Measurements from ENCODE around the gene CNFN. TPM values are rescaled to one million over a fixed set of nuclear protein-coding genes. Genes with fewer than 3 reads are reported as not detected.

Gene CNFN
- total RNA-seq, 8 experiments from 2014 or later = 0.76 to 4.6 (median 1.1) TPM; not detected in 2

DNA sequence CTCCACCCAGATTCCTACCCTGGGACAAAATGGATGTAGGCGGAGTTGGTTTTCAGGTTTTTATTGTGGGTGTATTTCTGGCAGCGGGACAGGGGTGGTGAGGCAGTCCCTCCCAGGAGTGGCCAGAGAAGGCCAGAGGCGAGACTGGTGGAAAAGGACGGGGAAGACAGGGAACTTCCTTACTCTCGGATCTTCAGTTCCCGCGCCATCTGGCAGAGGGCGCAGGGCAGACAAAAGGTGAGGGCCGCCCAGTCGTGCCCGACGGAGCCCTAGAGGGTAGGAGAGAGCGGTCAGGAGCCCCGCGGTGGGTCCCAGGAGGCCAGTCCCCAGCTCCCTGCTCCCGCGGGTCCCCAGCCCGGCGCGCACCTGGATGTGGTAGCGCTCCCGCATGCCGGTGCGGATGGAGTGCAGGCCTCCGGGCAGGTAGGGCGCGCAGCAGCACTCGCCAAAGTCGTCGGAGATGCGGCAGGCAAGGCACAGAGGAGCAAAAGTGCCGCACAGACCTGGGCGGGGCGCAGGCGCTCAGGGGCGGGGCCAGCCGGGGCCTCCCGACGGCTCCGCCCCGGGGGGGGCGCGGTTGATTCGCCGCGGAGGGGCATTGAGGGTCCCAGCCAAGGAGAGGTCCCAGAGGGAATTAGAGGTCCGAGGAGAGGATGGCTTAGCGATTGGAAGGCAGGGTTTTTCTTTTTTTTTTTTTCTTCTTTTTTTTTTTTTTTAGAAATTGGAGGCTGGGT, 3.0 kb downstream of the CNFN start:
- Histone ChIP-seq H3K27ac (no peak overlapping the region), H3K4me3 (peak overlapping the region; percentile 10 to 37 (median 25)), H3K4me1 (replicated peaks in 1 of 2) (peaks cover 4 to 7% of the 10 kb centered on the region in 2 donors)
- WGBS, 10 experiments = 0 to 40% (median 7%) methylated on average over 1 to 4 of the region's 48 CpGs; no CpG with 5 or more reads in 5 of the 10 experiments
- in situ Hi-C loops (cut with MboI; ENCODE audit: low pct_unique_long_range_greater_than_20kb in 2 of 9, low sequenced_read_pairs in 9 of 9, unreplicated experiment in 9 of 9) = no loop called here
- ATAC-seq (replicated peaks in 6 of 8) = peak; percentile 83 to 97 (median 86)

DNA sequence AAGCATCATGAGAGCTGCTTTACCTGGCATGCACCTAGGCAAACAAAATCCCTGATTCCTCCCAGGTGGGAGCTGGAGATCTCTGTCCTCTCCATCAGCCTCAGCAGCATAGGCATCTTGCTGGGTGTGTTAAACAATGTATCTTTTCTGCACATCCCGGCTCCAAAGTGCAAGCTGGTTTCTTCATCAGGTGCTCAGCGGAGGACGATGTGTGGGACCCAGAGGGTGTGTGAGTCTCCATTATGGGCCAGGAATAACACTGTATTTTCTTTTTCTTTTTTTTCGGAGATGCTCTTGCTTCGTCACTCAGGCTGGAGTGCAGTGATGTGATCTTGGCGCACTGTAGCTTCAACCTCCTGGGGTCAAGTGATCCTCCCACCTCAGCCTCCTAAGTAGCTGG, 9.9 kb downstream of the CNFN start:
- Histone ChIP-seq H3K4me1 (replicated peaks in 1 of 2) (no peaks in the 10 kb centered on the region), H3K27ac (no peak overlapping the region), H3K4me3 (no peak overlapping the region)
- ATAC-seq (replicated peaks in 6 of 8) = no peak
- in situ Hi-C loops (cut with MboI; ENCODE audit: low pct_unique_long_range_greater_than_20kb in 2 of 9, low sequenced_read_pairs in 9 of 9, unreplicated experiment in 9 of 9) = no loop called here
- 64 to 100% (median 93%) methylated on average over 1 to 4 of the region's 6 CpGs; no CpG with 5 or more reads in 2 of the 10 experiments for WGBS, 10 experiments

DNA sequence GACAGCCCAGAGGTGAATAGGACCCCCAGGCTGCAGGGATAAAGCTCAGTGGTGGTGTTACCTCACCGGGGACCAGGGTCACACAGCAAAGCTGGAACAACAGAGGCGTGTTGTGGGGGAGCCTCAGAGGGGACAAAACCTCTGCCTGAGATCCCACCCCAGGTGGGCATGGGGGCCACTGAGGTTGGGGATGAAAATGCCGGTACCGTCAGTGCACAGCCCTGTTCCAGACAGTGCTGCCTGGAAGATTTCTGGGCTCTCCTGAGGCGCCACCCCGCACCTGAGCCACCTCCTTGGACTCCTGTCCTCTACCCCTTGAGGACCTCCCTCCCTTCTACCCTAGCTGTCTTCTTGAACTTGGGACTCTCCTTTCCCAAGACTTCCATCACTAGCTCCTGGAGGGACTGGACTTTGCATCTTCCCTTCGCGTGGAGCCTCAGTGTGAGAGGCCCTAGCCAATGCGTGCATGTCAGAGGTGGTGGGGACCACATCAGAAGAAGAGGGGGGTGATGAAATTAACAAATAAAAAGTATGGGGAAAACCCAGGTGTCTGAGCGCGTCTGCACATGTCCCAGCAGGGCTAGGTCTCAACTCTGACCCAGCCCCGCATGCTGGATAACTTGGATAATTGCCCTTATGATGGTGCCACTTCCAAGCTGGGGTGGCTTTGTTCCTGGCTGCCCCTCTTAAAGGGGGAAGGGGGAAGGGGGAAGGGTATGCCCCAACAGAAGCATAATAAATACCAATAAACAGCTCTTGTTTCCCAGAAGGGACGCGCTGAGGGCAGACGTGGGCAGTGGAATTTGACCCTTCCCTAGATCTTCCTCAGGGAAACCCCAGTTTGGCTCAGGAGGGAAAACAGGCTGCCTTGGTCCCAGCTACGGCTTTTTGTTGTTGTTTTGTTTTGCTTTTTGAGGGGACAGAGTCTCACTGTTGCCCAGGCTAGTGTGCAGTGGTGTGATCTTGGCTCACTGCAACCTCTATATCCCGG, 11.6 kb downstream of the CNFN start:
- in situ Hi-C loops (cut with MboI; ENCODE audit: low pct_unique_long_range_greater_than_20kb in 2 of 9, low sequenced_read_pairs in 9 of 9, unreplicated experiment in 9 of 9) = no loop called here
- Histone ChIP-seq H3K27ac (no peak overlapping the region), H3K4me1 (replicated peaks in 1 of 2) (no peaks in the 10 kb centered on the region), H3K4me3 (no peak overlapping the region)
- peak in 4 of 8 experiments; percentile 9 to 22 (median 19) for ATAC-seq (replicated peaks in 6 of 8)
- WGBS, 10 experiments = 29 to 100% (median 86%) methylated on average over 1 to 8 of the region's 17 CpGs; no CpG with 5 or more reads in 4 of the 10 experiments

DNA sequence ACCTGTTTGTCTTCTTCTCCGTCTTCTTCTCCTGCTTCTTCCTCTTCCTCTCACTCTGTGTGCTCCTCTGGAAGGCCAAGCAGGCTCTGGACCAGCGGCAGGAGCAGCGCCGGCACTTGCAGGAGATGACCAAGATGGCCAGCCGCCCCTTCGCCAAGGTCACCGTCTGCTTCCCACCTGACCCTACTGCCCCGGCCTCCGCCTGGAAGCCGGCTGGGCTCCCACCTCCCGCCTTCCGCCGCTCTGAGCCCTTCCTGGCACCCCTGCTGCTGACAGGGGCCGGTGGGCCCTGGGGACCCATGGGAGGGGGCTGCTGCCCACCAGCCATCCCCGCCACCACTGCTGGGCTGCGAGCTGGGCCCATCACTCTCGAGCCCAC, 13.9 kb downstream of the CNFN start:
- Histone ChIP-seq H3K4me1 (replicated peaks in 1 of 2) (no peaks in the 10 kb centered on the region), H3K4me3 (no peak overlapping the region), H3K27ac (no peak overlapping the region)
- ATAC-seq (replicated peaks in 6 of 8) = peak in 2 of 8 experiments; percentile 15 to 20
- in situ Hi-C loops (cut with MboI; ENCODE audit: low pct_unique_long_range_greater_than_20kb in 2 of 9, low sequenced_read_pairs in 9 of 9, unreplicated experiment in 9 of 9) = no loop called here
- 97 to 100% methylated on average over 5 to 6 of the region's 17 CpGs; no CpG with 5 or more reads in 8 of the 10 experiments for WGBS, 10 experiments

DNA sequence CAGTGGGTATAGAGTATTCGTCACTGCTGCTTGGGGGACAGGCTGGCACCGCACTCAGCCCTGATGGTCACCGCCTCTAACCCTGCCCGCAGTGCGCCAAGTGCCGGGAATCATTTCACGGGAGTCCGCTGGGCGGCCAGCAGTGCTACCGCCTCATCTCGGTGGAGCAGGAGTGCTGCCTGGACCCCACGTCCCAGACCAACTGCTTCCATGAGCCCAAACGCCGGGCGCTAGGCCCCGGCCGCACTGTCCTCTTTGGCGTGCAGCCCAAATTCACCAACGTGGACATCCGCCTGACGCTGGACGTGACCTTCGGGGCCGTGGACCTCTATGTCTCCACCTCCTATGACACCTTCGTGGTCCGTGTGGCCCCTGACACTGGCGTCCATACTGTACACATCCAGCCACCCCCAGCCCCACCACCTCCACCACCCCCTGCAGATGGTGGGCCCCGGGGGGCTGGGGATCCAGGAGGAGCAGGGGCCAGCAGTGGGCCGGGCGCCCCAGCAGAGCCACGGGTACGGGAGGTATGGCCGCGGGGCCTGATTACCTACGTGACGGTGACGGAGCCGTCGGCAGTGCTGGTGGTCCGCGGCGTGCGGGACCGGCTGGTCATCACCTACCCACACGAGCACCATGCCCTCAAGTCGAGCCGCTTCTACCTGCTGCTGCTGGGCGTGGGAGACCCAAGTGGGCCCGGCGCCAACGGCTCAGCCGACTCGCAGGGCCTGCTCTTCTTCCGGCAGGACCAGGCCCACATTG, 14.5 kb downstream of the CNFN start:
- no peak overlapping the region for H3K4me3 ChIP-seq
- 80 to 97% methylated on average over 1 to 7 of the region's 54 CpGs; no CpG with 5 or more reads in 8 of the 10 experiments for WGBS, 10 experiments
- ATAC-seq (replicated peaks in 6 of 8) = peak in 3 of 8 experiments; percentile 10 to 30 (median 16)
- H3K4me1 ChIP-seq (replicated peaks in 1 of 2) = no peaks in the 10 kb centered on the region
- no peak overlapping the region for H3K27ac ChIP-seq
- in situ Hi-C loops (cut with MboI; ENCODE audit: low pct_unique_long_range_greater_than_20kb in 2 of 9, low sequenced_read_pairs in 9 of 9, unreplicated experiment in 9 of 9) = no loop called here

DNA sequence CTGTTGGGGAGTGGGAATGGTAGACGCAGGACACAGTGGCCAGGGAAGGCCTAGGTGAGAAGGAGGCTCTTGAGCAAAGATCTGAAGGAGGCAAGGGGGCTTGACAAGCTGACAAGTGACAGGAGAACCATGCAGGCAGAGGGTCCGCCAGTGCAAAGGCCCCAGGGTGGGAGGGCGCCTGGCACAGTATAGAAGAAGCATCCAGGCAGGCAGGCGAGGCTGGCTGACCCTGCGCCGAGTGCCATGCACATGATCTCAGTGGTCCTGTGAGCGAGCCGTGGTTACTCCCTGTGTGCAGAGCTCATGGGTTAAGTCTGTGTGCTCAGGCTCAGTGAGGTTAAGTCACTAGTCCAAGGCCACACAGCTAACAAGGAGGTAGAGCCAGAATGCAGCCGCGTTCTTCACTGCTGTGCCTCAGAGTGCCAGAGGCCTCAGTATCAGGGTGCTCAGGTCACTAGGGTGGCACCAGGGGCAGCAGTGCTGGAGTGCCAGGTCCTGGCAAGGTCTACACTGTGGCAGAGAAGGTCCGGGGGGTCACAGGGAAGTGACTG, 15.2 kb downstream of the CNFN start:
- in situ Hi-C loops (cut with MboI; ENCODE audit: low pct_unique_long_range_greater_than_20kb in 2 of 9, low sequenced_read_pairs in 9 of 9, unreplicated experiment in 9 of 9) = no loop called here
- H3K27ac ChIP-seq = no peak overlapping the region
- H3K4me3 ChIP-seq = no peak overlapping the region
- peak in 1 of 8 experiments; percentile 7 for ATAC-seq (replicated peaks in 6 of 8)
- H3K4me1 ChIP-seq (replicated peaks in 1 of 2) = peaks cover 3 to 6% of the 10 kb centered on the region in 2 donors
- WGBS, 10 experiments = 80 to 96% (median 91%) methylated on average over 1 to 6 of the region's 11 CpGs; no CpG with 5 or more reads in 5 of the 10 experiments

DNA sequence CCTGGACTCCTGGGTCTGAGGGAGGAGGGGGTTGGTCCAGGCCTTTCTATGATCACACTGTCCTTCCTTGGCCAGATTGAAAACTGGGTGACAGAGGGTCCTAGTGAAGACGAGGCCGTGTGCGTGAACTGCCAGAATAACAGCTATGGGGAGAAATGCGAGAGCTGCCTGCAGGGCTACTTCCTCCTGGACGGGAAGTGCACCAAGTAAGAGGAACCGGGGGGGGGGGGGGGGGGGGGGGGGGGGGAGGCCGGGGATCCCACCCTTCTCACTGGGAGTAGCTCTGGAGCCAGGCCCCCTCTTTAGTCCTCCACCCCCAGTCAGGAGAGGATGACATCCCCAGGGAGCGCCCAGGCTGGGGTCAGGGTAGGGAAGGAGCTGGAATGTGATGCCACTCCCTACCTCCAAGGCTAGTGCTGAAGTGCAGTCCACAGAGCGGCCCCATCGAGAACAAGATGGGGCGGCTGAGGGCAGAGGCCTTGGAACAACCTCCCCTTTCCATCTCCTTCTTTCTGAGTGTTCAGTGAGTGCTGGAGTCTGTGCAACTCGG, 19.4 kb downstream of the CNFN start:
- peak in 2 of 8 experiments; percentile 14 to 18 for ATAC-seq (replicated peaks in 6 of 8)
- in situ Hi-C loops (cut with MboI; ENCODE audit: low pct_unique_long_range_greater_than_20kb in 2 of 9, low sequenced_read_pairs in 9 of 9, unreplicated experiment in 9 of 9) = no loop called here
- peaks cover 4 to 8% of the 10 kb centered on the region in 2 donors for H3K4me1 ChIP-seq (replicated peaks in 1 of 2)
- H3K4me3 ChIP-seq = no peak overlapping the region
- WGBS, 10 experiments = 100% methylated on average over 1 of the region's 12 CpGs; no CpG with 5 or more reads in 7 of the 10 experiments
- H3K27ac ChIP-seq = peak overlapping the region in 1 of 2 donors; percentile 14

DNA sequence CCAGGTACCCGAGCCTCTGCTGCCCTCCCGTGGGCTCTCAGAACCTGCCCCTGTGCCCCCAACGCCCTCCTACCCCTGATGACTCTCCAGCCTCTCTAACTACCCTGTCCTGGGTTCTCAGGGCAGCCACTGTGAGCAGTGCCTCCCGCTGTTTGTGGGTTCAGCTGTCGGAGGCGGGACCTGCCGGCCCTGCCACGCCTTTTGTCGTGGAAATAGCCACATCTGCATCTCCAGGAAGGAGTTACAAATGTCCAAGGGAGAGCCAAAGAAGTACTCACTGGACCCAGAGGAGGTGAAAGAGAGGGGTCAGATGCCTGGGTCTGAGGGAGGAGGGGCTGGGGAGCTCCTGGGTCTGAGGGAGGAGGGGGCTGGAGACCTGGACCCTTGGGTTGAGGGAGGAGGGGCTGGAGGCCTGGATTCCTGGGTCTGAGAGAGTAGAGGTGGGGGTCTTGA, 20.0 kb downstream of the CNFN start:
- WGBS, 10 experiments = 8 to 92% methylated on average over 2 of the region's 9 CpGs; no CpG with 5 or more reads in 8 of the 10 experiments
- ATAC-seq (replicated peaks in 6 of 8) = peak in 6 of 8 experiments; percentile 26 to 84 (median 69)
- in situ Hi-C loops (cut with MboI; ENCODE audit: low pct_unique_long_range_greater_than_20kb in 2 of 9, low sequenced_read_pairs in 9 of 9, unreplicated experiment in 9 of 9) = no loop called here
- peak overlapping the region in 1 of 2 donors; percentile 14 for H3K27ac ChIP-seq
- H3K4me1 ChIP-seq (replicated peaks in 1 of 2) = peaks cover 4 to 8% of the 10 kb centered on the region in 2 donors
- H3K4me3 ChIP-seq = no peak overlapping the region

DNA sequence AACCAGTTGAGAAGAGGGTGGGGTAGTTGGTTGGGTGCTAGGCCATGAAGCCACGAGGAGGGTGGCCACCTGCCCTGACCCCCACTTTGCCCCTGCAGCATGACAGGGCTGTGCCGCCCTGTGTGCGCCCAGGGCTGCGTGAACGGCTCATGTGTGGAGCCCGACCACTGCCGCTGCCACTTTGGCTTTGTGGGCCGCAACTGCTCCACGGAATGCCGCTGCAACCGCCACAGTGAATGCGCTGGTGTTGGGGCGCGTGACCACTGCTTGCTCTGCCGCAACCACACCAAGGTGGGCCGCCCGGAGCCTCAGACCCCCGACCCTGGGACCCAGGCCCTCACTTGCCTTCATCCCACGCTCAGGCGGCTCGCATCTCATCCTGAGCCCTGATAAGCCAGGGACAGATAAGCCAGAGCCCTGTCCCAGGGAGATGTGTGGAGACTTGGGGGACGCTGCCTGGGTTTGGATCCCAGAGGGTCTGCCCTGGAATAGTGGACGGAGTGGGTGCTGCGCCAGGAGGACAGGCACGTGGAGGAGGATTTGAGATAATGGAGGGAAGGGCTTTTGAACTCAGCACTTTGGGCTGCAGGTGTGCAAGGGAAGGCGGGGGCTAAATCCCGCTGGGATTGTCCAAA, 20.5 kb downstream of the CNFN start:
- 80 to 100% (median 87%) methylated on average over 4 to 8 of the region's 27 CpGs; no CpG with 5 or more reads in 7 of the 10 experiments for WGBS, 10 experiments
- in situ Hi-C loops (cut with MboI; ENCODE audit: low pct_unique_long_range_greater_than_20kb in 2 of 9, low sequenced_read_pairs in 9 of 9, unreplicated experiment in 9 of 9) = no loop called here
- H3K27ac ChIP-seq = no peak overlapping the region
- no peak overlapping the region for H3K4me3 ChIP-seq
- ATAC-seq (replicated peaks in 6 of 8) = peak in 3 of 8 experiments; percentile 5 to 13 (median 13)
- H3K4me1 ChIP-seq (replicated peaks in 1 of 2) = peaks cover 4 to 8% of the 10 kb centered on the region in 2 donors

DNA sequence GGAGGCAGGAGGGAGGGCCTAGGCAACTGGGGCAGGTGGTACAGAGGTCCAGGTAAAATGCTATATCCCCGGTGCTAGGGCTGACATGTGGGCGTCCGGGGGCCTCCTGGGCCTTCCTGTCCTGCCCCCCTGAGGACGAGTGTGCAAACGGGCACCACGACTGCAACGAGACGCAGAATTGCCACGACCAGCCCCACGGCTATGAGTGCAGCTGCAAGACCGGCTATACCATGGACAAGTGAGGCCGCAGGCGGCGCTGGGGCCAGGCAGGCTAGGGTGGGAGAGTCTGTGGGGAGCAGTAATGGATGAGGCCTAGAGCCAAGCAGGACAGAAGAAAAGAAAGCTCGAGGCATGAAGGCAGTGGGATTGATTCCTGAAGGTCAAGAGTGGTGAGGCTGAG, 21.3 kb downstream of the CNFN start:
- peak in 1 of 8 experiments; percentile 3 for ATAC-seq (replicated peaks in 6 of 8)
- no peak overlapping the region for H3K27ac ChIP-seq
- no peak overlapping the region for H3K4me3 ChIP-seq
- WGBS, 10 experiments = 86% methylated on average over 5 to 7 of the region's 15 CpGs; no CpG with 5 or more reads in 8 of the 10 experiments
- in situ Hi-C loops (cut with MboI; ENCODE audit: low pct_unique_long_range_greater_than_20kb in 2 of 9, low sequenced_read_pairs in 9 of 9, unreplicated experiment in 9 of 9) = no loop called here
- H3K4me1 ChIP-seq (replicated peaks in 1 of 2) = peaks cover 4 to 8% of the 10 kb centered on the region in 2 donors

DNA sequence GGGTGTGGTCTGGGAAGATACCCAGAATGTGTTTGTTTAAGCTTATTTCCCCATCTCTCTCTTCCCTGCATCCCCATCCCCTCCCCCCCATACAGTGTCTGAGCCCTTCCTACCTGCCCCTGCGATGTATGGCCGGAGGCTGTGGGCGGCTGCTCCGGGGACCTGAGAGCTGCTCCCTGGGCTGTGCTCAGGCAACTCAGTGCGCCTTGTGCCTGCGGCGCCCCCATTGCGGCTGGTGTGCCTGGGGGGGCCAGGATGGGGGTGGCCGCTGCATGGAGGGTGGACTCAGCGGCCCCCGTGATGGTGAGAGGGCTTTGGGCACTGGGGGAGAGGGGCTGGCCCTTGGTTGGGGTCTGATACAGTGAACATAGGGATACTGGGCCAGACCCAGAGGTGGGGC, 21.7 kb downstream of the CNFN start:
- Histone ChIP-seq H3K4me3 (no peak overlapping the region), H3K27ac (no peak overlapping the region), H3K4me1 (replicated peaks in 1 of 2) (peaks cover 4 to 8% of the 10 kb centered on the region in 2 donors)
- peak in 2 of 8 experiments; percentile 7 to 17 for ATAC-seq (replicated peaks in 6 of 8)
- WGBS, 10 experiments = no CpG with 5 or more reads among the region's 11 CpGs
- in situ Hi-C loops (cut with MboI; ENCODE audit: low pct_unique_long_range_greater_than_20kb in 2 of 9, low sequenced_read_pairs in 9 of 9, unreplicated experiment in 9 of 9) = no loop called here
